HepG2 (cell line): ENCODE measurements around the gene MAPK12. TPM values are rescaled to one million over a fixed set of nuclear protein-coding genes. Genes with fewer than 3 reads are reported as not detected.

Experiments
- FOXM1 ChIP-seq: sonication (generic); formaldehyde crosslinking; IDR thresholded peaks from 2 replicates; pipeline ENCODE4 v1.5.0; 2020; ENCODE audit warnings: missing genetic modification reagents
- MAF1 ChIP-seq: sonication (generic); formaldehyde crosslinking; IDR thresholded peaks from 2 replicates; pipeline ENCODE4 v1.5.0; 2020; ENCODE audit warnings: missing genetic modification reagents, borderline replicate concordance
- NFRKB ChIP-seq: fragments of 450-650 bp; IDR thresholded peaks from 2 replicates; pipeline ENCODE4 v1.6.1; 2017
- RCOR2 ChIP-seq: IDR thresholded peaks from 2 replicates; pipeline ENCODE4 v1.6.1; 2016; ENCODE audit warnings: missing biosample characterization, missing genetic modification reagents
- SPEN ChIP-seq: sonication (generic); formaldehyde crosslinking; IDR thresholded peaks from 2 replicates; pipeline ENCODE4 v1.5.1; 2020; ENCODE audit warnings: low read depth, mild to moderate bottlenecking, missing genetic modification reagents
- YY1 ChIP-seq: IDR thresholded peaks from 2 replicates; pipeline ENCODE4 v1.6.1; 2011; ENCODE audit warnings: low read length, low read depth, moderate library complexity, mild to moderate bottlenecking; ENCODE audit not compliant: insufficient read depth, insufficient replicate concordance
- ZFY ChIP-seq: sonication (generic); formaldehyde crosslinking; IDR thresholded peaks from 2 replicates; pipeline ENCODE4 v1.4.0; 2020; ENCODE audit warnings: missing genetic modification reagents
- ZNF160 ChIP-seq: sonication (generic); formaldehyde crosslinking; IDR thresholded peaks from 2 replicates; pipeline ENCODE4 v1.8.0; 2022; ENCODE audit warnings: mild to moderate bottlenecking, inconsistent platforms, missing genetic modification reagents
- ZNF17 ChIP-seq: sonication (generic); formaldehyde crosslinking; IDR thresholded peaks from 2 replicates; pipeline ENCODE4 v1.5.0; 2020; ENCODE audit warnings: mild to moderate bottlenecking, missing genetic modification reagents
- ZNF263 ChIP-seq: sonication (generic); formaldehyde crosslinking; IDR thresholded peaks from 2 replicates; pipeline ENCODE4 v1.4.0; 2020; ENCODE audit warnings: missing genetic modification reagents
- ZNF326 ChIP-seq: sonication (generic); formaldehyde crosslinking; IDR thresholded peaks from 2 replicates; pipeline ENCODE4 v1.4.0; 2020; ENCODE audit warnings: missing genetic modification reagents, borderline replicate concordance
- ZNF577 ChIP-seq: sonication (generic); formaldehyde crosslinking; IDR thresholded peaks from 2 replicates; pipeline ENCODE4 v1.4.0; 2020; ENCODE audit warnings: mild to moderate bottlenecking, low read depth, missing genetic modification reagents, borderline replicate concordance
- ZNF589 ChIP-seq: sonication (generic); formaldehyde crosslinking; conservative IDR thresholded peaks from 2 replicates; pipeline ENCODE4 v1.8.0; 2022; ENCODE audit warnings: mild to moderate bottlenecking, moderate library complexity, missing genetic modification reagents
- ZSCAN21 ChIP-seq: sonication (generic); formaldehyde crosslinking; IDR thresholded peaks from 2 replicates; pipeline ENCODE4 v1.8.0; 2022; ENCODE audit warnings: mild to moderate bottlenecking, missing genetic modification reagents, moderate library complexity, borderline replicate concordance
- polyA plus RNA-seq, 8 experiments: library from polyadenylated mRNA; depleted of rRNA in 3 of 8; stranded (reverse) in 7 of 8; unstranded in 1 of 8; fragments of >200 nt; fragmentation: Illumina TruSeq in 4 of 8; extraction: Trizol in 4 of 8; gene quantifications; 2 replicates each; pipeline versions ENCODE4 v1.2.1 to v1.2.3, GENCODE V29; 2011 to 2016; ENCODE audit warnings: low read depth in 4 of 8, missing spikeins in 1 of 8, mixed read lengths in 1 of 8; ENCODE audit not compliant: insufficient read depth in 1 of 8
- total RNA-seq, 5 experiments: library from RNA; depleted of rRNA; stranded (reverse); fragments of >200 nt; fragmentation: Illumina TruSeq; extraction: Trizol; gene quantifications; 2 replicates each; pipeline ENCODE4 v1.2.3, GENCODE V29; 2016; ENCODE audit warnings: low read depth in 1 of 5
- TF ChIP-seq, protein P1 (sequence below): sonication (generic); formaldehyde crosslinking; IDR thresholded peaks from 2 replicates; pipeline ENCODE4 v1.9.0; 2022; ENCODE audit warnings: low read depth, missing genetic modification reagents
- TF ChIP-seq, protein P2 (sequence below): sonication (generic); formaldehyde crosslinking; IDR thresholded peaks from 2 replicates; pipeline ENCODE4 v1.8.0; 2022; ENCODE audit warnings: missing genetic modification reagents, low read depth, mild to moderate bottlenecking, borderline replicate concordance
- TF ChIP-seq, protein P3 (sequence below): sonication (generic); formaldehyde crosslinking; conservative IDR thresholded peaks from 2 replicates; pipeline ENCODE4 v1.8.1; 2023; ENCODE audit warnings: missing genetic modification reagents

Gene MAPK12
- total and polyA plus RNA-seq, 2 of the 13 experiments (the other 11 are each of a cell fraction or from before 2014, with no cell fraction given): 22.2 to 23.3 TPM

- TF ChIP-seq, protein P1, sequence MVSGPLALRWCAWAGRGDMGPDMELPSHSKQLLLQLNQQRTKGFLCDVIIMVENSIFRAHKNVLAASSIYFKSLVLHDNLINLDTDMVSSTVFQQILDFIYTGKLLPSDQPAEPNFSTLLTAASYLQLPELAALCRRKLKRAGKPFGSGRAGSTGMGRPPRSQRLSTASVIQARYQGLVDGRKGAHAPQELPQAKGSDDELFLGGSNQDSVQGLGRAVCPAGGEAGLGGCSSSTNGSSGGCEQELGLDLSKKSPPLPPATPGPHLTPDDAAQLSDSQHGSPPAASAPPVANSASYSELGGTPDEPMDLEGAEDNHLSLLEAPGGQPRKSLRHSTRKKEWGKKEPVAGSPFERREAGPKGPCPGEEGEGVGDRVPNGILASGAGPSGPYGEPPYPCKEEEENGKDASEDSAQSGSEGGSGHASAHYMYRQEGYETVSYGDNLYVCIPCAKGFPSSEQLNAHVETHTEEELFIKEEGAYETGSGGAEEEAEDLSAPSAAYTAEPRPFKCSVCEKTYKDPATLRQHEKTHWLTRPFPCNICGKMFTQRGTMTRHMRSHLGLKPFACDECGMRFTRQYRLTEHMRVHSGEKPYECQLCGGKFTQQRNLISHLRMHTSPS: no peak
- no peak for TF ChIP-seq NFRKB
- no peak for TF ChIP-seq ZNF17 (CRISPR knock-in tag)
- TF ChIP-seq, protein P2, sequence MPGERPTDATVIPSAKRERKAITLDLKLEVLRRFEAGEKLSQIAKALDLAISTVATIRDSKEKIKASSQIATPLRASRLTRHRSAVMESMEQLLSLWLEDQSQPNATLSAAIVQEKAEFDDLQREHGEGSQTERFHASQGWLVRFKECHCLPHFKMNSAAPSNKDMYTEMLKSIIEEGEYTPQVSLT (CRISPR knock-in tag): no peak
- TF ChIP-seq FOXM1 (CRISPR knock-in tag): no peak
- TF ChIP-seq ZFY (CRISPR knock-in tag): no peak
- peak; percentile 22; the same call in 1 of the 2 replicates for TF ChIP-seq ZSCAN21
- no peak; the same call in 1 of the 2 replicates for TF ChIP-seq ZNF160 (CRISPR knock-in tag)
- TF ChIP-seq, protein P3, sequence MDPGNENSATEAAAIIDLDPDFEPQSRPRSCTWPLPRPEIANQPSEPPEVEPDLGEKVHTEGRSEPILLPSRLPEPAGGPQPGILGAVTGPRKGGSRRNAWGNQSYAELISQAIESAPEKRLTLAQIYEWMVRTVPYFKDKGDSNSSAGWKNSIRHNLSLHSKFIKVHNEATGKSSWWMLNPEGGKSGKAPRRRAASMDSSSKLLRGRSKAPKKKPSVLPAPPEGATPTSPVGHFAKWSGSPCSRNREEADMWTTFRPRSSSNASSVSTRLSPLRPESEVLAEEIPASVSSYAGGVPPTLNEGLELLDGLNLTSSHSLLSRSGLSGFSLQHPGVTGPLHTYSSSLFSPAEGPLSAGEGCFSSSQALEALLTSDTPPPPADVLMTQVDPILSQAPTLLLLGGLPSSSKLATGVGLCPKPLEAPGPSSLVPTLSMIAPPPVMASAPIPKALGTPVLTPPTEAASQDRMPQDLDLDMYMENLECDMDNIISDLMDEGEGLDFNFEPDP: 0 out of 2 replicates have a peak, but pooled peaks have one; percentile 46
- no peak for TF ChIP-seq ZNF589
- TF ChIP-seq YY1: no peak
- TF ChIP-seq ZNF326 (CRISPR knock-in tag): no peak
- no peak for TF ChIP-seq ZNF577
- no peak for TF ChIP-seq MAF1 (CRISPR knock-in tag)
- no peak for TF ChIP-seq ZNF263
- no peak for TF ChIP-seq RCOR2 (CRISPR knock-in tag)
- TF ChIP-seq SPEN (CRISPR knock-in tag): no peak
These were observed 11.3 kb downstream of the MAPK12 start (continued) for GRCh38 chr22:50250249-50250554.
